NCI-H1048 (cell line): ENCODE results near the gene DOK7.

Experiments
- DNase-seq: peaks from one replicate; lab custom pipeline; 2025; lab: John Stamatoyannopoulos, UW

The DOK7 gene

DNA sequence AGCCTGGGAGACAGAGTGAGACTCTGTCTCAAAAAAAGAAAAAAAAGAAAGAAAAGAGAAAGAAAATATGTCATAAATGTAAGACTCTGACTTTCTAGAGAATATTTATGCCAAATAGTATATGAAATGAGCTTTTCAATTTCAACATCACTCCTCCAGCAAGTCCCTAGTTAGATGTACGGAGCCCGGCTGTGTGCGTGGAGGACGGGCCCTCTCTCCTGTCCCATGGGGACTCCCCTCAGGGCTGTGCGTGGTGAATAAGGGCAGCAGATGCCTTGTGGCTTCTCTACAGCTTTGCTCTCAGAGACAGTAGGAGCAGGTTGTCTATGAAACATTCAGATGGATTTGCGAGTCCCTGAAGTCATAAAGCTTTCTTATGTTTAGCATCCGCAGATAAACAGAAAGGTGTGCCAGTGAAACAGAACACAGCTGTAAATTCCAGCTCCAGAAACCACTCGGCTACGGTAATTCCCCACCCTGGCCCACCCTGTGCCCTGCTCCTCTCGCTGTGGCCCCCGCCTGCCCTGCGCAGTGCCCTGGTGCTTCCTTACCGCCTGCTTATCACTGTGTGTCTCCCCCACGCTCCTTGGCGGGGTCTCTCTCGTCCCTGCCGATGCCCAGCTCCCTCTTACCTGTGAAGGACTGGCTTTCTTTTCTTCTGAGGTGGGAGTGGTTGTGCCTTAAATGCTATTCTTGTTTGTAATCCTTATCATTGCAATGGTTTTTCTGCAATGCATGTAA, 35.2 kb upstream of the DOK7 start:
- no peak for DNase-seq

DNA sequence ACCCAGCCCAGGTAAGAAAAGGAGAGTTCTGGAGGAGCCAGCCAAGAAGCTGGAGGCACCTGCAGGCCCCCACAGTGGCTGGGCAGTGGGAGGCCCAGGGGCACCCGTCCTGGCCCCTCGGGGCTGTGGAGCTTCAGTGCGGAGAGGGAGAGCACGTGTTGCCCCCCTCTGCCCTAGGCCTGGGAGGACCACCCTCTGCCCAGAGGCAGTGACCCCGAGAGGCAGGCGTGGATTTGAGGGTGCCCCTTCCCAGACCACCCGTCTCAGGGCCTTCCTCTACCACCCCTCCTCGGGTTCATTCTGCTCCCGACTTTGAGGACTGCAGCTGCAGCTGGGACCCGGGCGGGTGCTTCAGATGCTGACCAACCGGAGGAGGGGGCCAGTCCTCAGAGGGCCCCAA, 33.5 kb upstream of the DOK7 start:
- DNase-seq, result no peak

DNA sequence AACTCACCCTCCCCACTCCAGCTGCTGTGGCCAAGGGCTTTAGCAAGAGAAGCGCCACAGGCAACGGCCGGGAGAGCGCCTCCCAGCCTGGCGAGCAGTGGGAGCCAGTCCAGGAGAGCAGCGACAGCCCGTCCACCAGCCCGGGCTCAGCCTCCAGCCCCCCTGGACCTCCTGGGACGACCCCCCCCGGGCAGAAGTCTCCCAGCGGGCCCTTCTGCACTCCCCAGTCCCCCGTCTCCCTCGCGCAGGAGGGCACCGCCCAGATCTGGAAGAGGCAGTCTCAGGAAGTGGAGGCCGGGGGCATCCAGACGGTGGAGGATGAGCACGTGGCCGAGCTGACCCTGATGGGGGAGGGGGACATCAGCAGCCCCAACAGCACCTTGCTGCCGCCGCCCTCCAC, 32.6 kb upstream of the DOK7 start:
- no peak for DNase-seq

DNA sequence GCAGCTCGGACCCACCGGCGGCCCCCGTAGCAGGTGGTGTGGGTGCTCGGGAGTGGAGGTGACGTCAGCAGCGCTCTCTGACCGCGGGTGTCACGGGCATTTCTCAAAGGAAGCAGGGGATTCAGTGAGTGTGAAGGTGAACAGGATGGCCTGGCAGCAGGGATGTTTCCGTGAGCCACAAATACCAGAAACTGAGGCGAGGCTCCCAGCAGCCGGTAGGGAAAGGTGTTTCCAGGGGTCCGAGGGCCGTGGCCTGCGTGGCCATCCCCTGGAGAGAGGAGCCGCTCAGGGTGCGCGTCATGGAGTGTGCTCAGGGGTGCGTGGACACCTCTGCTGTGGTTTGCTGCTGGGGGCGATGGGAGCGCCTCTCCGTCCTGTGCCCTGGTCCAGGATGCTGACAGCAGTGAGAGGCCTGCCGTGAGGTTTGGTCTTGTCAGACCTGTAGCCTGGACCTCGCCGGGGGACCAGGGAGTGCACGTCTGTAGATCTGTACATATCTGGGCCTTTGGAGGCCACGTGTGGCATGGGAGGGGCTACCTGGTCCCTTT, 31.6 kb upstream of the DOK7 start:
- no peak for DNase-seq

DNA sequence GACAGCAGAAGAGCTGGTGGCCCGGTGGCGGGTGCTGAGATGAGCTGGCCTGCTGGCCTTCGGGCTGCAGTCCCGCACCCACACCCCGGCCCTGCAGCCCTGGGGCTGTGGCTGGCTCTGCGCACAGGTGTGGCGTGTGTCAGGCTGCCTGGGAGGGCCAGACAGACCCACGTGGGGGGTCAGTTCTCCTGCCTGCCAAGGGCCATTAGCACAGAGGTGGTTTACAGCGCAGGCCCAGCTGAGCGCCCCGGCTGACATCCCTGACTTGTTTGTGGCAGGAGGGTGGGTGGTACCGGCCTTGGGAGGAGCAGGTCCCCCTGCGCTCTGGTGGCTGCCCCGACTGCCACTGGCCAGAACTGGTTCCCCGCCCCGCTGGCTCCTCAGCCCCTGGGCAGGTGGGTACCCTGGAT, 30.7 kb upstream of the DOK7 start:
- DNase-seq, result no peak

DNA sequence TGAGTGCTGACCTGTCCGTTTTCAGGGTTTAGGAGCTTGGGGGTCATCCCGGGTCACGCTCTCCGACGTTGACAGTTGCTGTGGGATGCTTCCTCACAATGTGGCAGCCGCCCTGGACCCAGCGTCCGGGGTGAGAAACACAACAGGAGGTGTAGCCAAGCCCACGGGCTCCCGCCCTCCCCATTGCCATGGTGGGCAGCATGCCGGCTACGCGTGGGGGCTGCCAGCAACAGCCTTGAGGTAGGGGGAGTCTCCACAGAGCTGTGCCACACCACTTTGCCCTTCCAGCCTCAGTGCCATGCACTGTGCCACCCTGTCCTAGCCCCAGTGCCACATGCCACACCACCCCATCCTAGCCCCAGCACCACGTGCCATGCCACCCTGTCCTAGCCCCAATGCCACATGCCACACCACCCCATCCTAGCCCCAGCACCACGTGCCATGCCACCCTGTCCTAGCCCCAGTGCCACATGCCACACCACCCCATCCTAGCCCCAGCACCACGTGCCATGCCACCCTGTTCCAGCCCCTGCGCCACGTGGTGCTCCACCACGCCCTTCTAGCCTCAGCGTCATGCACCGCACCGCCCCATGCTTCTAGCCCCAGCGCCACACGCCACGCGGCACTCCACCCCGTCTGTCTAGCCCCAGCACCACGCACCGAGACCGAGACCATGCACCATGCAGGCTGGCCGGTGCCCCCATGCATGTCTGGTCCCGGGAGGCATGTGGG, 29.8 kb upstream of the DOK7 start:
- no peak for DNase-seq

DNA sequence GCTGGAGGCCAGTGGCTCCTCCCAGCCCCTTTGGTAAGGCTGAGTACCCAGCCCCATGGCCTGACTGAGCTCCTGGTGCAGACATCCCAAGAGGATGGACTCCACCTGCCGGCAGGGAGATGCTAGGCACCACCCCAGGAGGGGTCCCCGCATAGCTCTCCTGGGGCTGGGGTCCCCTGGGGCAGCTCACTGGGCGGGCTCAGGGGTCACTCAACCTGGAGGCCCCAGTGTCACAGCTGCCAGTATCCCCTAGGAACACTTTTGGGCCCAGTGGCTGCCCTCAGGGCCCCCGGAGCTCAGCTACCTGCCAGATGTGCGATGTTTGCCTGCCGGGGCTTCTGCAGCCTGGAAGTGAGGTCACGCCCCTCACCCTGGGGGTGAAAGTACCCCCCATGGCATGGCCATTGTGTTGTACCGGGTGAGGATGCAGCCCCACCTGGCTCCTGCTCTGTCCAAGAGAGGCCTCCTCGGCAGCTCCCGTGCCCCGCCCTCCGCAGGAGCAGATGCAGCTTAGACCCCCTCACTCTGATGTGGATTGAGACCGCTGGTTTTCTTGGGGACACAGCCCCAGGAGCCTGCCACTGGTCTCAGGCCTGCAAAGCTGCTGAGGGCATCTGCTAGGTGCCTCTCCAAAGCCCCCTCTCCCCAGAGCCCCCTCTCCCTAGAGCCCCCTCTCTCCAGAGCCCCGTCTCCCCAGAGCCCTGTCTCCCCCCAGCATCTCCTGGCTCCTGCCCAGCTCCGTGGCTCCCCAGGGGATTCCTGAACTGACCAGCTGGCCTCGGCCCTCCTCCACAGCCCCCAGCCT, 28.0 kb upstream of the DOK7 start:
- no peak for DNase-seq

DNA sequence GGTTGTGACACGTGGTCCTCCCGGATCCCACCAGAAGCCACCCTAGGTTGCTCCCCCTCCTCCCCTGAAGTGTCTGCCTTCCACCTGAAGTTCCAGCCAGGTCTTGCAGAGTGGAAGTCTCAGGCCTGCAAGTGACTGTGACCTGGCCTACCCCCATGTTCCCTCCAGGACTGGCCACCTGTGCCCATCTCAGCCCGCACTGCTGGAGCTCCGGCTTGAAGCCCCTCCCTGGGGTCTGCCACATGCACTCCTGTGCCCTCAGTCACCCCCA, 27.5 kb upstream of the DOK7 start:
- no peak for DNase-seq

DNA sequence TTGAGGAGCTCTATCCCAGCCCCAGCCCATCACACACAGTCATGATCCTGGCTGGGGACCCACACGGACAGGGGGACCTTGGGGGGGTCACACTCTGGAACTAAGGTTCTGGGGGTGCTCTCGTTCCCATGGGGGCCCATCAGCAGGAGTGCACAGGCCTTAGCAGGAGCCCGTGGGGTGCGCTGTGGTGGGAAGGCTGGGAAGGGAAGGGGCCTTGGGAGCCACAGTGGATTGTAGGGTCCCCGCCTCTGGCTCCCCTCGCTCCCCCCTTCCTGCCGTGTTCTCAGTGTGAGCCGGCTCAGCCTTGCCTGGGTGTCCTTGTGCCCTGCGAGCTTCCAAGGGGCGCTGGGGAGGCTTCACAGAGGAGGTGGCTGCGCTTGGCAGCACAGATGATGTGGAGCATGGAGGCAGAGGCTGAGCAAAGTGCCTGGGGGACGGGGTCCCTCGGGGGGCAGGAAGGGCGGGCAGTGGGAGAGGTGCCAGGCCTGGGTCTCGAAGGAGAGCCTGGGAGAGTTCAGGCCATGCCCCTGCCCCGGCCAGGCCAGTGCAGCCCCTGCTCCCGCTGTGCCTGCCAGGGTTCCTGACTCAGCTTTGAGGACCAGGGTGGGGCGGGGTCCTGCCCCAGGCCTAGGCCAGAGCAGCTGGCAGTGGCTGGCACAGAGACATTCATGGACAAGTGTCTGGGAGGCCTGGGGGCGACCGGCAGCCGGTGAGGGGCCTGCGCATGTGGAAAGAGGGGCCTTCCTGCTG, 26.9 kb upstream of the DOK7 start:
- DNase-seq, result no peak

DNA sequence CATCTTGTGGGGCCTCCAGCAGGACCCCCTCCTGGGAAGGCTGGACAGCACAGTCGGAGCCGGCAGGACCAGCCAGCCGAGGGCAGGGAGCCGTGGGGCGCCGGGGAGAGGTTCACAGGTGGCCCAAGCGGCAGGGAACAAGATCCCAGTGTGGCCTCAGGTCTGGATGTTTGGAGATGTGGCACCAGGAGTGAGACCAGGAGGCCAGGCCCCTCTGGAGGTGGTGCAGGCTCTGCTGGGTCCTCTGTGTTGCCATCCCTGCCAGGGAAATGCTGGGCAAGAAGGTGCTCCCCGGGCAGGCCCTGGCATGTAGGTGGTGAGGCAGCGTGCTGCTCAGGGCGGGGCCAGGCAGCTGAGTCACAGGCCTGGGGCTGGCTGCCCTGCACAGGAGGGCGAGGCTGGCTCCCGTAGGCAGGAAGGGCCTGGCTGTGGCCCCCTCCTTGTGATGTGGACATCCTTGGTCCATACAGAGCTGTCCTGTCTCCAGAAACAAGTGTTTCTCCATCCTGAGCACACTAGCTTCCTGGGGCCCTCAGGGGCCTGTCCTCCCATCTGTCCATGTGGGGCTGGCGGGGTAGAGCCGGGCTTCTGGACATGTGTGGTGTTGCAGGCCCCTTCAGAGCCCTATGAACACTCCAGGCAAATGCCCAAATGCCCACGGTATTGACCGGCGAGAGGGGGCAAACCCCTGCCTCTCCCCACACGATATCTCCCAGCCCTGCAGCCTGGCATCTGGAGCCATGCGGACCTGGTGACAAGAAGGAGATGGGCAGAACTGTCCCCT, 26.1 kb upstream of the DOK7 start:
- DNase-seq, result no peak

DNA sequence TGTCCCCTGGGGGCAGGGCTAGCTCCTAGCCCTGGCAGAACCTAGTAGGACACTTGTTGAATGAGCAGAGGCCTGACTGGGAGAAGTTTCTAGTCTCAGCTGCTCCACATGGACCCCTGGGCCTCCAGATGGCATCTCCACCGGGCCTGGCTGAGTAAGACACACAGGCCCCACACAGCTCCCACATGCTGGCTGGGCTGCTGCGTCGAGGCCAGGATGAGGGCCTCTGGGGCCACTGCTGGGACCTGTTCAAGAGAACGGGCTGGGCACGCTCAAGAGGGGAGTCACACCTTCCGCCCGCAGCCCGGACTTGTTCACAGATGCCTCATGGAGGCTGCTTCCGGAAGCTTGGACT, 25.5 kb upstream of the DOK7 start:
- DNase-seq, result no peak

DNA sequence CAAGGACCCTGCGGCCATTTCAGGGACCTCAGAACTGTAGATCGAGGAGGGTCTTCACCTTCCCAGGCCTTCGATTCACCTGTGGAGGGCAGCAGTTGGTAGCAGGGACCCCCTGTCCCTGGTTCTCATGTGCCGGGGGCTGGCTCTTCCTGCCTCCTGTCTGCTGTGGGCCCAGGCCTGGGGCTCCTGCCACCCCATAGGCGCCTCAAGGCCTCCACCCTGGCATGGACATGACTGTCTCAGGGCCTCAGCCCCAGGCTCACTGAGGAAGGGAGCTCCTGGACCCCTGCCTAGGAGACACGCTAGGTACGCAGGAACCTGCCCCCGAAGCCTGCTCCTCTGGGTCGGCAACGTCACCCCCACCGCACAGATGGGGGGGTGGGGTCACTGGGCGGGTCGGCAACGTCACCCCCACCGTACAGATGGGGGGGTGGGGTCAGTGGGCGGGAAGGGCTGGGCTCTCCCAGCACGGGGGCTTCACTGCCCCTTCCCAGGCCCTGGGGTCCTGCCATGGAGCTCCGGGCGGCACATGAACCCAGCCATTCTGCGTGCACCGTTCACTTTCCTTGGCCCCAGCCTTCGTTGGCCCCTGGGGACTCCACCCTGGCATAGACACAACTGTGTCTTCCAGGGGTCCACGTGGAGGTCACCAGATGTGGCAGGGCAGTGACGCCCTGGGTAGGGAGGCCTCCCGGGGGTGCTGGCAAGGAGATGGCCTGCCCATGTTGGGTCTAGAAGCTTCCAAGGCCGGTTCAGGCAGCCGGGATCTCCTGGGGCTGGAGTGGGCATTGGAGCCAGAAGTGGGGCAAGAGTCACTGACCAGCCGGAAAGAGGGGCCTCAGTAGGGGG, 24.9 kb upstream of the DOK7 start:
- no peak for DNase-seq

DNA sequence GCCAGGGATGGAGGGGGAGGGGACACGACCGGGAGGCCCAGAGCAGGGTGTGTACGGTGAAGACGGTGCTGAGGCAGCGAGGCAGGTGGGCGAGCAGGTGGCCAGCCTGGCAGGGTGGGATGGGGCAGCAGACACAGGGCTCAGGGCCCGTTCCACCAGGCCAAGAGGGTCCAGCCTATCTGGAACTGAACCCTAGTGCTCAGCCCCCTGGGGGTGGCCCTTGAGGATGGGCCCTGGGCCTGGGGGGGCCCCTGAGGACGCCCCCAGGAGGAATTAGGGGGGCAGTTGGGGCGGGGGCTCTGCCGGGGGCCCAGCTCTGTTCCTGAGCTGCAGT, 24.3 kb upstream of the DOK7 start:
- no peak for DNase-seq

DNA sequence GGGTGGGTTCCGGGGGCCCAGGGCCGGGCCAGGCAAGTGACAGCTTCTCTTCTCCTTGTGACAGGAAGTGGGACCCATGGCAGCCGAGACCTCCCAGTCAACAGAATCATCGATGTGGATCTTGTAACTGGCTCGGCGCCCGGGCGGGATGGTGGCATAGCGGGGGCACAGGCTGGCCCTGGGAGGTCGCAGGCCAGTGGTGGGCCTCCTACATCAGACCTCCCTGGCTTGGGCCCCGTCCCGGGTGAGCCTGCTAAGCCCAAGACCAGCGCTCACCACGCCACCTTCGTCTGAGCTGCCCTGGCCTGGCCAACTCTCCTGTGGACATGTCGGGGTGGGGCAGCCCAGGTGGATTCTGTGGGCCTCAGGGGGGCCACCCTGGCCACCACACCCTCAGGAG, 23.7 kb upstream of the DOK7 start:
- no peak for DNase-seq

DNA sequence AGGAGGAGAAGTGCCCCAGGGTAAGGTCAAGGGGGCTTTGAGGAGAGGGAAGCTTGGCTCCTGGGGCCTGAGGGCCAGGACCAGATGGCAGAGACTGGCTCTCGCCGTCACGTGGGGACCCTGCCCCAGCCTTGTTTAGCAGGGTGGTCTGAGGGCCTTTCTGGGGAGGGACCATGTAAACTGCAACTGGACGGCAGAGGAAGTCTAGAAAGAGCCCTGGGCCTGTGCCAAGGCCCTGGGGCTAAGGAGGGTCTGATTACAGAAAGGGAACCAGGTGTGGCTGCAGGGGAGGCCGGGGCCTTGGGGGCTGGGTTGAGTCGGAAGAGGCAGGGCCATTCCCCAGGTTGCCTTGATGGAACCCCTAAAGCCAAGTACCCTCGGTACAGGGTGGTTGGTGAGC, 23.1 kb upstream of the DOK7 start:
- DNase-seq, result no peak

DNA sequence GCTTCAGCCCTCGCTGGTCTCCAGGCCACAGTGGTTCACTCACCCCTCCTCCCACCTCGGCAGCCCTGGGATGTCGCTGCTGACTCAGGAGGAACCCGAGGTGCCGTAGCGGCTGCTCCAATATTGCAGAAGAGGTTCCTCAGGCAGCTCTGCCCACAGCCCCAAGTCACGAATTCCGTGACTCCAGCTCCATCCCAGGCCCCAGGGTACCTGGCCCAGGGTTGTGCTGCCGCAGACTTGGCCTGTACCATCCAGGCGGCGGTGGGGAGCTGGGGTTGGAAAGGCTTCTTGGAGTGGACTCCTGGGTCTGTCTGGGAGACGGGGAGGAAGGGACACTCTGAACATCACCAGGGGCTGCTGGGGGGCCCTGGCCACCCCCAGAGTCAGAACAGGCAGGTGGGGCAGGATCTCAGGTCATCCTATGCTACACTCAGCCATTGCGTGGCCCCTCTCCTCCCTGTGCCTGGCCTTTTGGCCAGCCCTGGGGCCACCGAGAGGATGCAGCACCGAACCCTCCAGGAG, 22.1 kb upstream of the DOK7 start:
- no peak for DNase-seq

DNA sequence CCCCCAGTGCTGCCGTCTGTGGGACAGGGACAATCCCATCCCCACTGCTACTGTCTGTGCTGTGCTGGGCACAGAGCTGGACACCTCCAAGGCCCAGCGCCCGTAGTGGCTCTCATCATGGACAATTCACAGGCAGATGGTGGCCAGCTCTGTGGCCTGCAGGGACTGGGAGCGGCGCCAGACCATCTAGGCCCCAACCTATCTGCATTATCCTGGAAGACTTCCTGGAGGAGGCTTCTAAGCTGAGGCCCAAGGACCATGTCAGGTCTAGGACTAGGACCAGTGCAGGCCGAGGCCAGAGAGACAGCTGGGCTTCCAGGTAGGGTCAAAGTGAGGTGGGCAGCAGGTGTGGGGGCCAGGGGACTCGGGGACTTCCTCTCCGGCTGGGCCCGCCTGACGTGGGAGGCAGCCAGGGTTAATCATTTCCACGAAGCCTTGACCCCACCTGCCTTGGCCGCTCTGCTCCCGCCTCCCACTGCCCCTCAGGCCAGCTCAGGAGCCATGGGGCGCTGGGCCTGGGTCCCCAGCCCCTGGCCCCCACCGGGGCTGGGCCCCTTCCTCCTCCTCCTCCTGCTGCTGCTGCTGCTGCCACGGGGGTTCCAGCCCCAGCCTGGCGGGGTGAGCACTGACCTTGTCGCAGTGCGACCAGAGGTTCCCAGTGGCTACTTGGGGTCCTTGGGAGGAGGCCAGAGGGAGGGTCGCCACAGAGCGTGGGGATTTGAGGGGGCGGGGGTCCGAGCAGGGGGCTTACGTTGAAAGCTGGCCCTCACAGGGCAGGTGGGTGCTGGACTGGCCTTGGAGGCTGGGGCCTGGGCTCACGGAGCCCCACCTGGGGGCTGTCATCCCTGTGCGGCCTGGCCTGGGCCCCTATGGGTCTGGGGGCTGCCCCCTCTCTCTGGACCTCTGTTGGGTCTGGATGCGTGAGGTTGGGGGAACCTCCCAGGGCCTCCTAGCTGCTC, 21.3 kb upstream of the DOK7 start, which contains the start of gene HGFAC:
TSS of gene HGFAC (plus strand) at position 468 of the 959 bp plus-strand sequence. CDS start at position 502, 34 bp downstream.
- no peak for DNase-seq

DNA sequence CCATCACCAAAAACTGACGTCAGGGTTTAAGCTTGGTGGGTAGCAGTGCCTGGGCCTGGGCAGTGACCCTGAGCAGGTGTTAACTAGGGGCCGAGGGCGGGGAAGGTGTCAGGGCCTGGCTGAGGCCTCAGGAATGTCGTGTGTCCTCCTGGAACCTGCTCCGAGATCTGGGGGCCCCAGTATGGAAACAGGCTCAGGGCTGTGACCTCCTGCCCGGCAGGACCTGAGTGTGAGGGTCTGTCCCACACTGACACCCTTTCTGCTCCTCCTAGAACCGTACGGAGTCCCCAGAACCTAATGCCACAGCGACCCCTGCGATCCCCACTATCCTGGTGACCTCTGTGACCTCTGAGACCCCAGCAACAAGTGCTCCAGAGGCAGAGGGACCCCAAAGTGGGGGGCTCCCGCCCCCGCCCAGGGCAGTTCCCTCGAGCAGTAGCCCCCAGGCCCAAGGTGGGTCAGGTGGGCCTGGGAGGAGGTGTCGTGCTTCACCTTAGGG, 20.6 kb upstream of the DOK7 start:
- no peak for DNase-seq
